ENCODE results near the gene ASB15.

DNA sequence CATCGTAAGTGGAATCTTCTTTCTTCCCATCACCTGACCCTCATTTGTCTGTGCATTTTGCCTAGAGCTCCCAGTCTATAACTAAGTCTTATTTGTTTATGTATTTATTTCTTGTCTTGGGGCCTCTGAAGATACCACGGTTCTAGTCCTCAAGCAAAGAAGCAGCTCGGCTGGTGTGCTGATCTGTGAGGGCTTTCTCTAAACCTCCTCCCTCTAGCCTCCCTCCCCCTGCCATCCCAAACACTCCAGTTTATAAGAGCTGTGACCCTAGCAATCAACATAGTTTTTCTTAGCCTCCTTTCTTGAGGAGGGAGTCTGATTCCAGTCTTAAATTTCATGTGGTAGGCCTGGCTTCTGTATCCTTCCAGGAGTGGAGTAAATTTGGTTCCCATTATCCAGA, 28.3 kb upstream of the ASB15 start:
- TF ChIP-seq POLR2A (IDR thresholded peaks at IDR 0.05) (no peak), CTCF (IDR thresholded peaks at IDR 0.05) (no peak)
